Measurements from ENCODE around the gene DACH2.
"Not testable (repeated sequence)": the region's sequence is repeated elsewhere in the genome, so short reads cannot be mapped to it uniquely, and the experiment has no call there.

Gene DACH2

DNA sequence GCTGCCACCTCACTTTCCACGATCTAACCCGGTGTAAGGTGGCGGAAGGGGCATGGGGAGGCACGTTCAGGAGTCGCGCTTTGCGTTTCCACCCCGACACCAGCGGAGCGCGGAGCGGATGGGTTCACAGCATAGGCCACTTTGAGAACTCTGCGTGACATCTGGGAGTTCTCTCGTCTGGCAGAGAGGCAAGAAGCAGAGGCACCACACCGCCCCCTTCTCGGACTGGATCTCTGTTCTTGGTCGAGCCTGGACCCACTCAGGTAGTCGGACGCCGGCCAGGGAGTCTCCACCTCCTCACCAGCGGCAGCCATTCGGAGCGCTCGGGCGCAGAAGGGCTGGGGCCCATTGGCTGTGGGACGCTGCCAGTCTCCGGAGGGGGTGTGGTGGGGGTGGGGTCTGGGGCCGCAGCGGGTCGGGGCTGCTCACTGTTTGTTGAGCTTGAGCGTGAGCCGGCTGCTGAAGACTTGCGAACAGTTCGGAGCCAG lies at the start of gene DACH2:
Gene DACH2 (plus strand): TSS at position 428 of the 488 bp plus-strand sequence.
- DNase-seq (ENCODE audit: low spot score): no peak

DNA sequence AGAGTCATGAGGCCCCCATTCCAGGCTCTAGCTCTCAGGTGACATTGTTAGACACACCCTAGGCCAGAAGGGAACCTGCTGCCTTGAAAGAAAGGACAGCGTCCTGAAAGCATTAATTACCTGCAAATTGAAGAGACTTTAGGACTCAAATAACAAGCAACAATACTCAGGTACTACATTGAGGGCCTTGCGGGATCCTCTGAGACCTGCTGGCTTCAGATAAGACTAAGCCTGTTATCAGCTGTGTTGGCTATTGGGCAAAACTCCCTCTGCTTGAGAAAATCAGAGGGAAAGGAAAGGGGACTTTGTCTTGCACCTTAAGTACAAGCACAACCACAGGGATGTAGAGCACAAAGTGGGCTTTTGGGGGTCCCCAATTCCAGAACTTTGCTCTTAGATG lies 45.9 kb upstream of the DACH2 start:
- no peak for DNase-seq (ENCODE audit: low spot score)

- no peak for DNase-seq (ENCODE audit: low spot score)
These were observed 45.2 kb upstream of the DACH2 start for GRCh38 chrX:86103061-86103460.

GRCh38 chrX:86104526-86104925 lies 43.7 kb upstream of the DACH2 start:
- no peak for DNase-seq (ENCODE audit: low spot score)

DNA sequence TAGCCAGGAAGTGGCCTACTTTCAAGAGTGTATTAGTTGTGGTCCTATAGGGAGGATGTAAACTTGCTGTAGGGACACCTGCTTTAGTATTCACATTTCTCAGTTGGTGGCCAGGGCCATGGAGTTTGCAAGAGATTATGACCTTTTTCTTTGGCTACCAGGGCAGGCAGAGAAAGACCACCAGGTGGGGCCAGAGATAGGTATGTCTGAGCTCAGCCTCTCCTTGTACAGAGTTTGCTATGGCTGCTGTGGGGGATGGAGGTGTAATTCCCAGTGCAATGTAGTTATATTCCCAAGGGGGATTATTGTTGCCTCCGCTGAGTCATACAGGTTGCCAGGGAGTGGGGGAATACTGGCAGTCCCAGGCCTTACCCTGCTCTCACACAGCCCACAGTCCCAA lies 26.3 kb upstream of the DACH2 start:
- no peak for DNase-seq (ENCODE audit: low spot score)

DNA sequence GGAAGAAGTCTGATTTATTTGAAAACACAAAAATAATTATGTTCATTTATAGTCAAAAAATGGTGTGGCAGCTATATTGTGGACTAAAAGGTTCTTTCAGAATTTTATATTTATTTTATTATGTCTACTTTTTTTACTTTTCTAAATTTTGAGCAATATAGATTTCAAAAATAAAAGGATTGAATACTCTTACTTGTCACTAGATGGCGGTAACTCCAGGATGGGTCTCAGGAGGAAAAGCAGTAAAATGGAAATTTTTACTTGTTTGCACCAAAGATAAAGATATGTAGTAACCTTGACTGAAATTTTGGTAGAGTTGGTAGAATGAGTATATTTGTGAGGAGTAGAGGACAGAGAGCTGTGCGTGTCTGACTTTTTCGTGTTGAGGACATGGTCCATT lies 14.5 kb upstream of the DACH2 start:
- DNase-seq (ENCODE audit: low spot score): no peak

DNA sequence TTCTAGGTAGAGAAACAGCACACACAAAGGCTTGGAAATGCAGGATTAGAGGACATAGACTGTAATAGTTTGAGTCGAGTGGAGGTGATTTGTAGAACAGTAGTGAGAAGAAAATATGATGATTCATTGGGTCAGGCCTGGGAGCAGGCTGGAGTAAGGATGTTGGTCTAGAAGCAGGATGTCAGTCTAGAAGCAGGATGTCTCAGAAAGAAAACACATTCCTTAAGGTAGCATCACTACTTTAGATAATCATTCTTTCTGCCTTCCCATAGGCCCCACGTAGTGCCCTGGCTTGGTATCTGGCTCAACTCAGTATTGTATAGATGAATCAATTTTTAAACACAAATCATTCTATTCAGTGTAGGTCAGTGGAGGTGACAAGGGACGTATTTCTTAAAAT lies 11.2 kb upstream of the DACH2 start:
- no peak for DNase-seq (ENCODE audit: low spot score)

GRCh38 chrX:86141786-86142185 lies 6.5 kb upstream of the DACH2 start:
- DNase-seq (ENCODE audit: low spot score): no peak

- DNase-seq (ENCODE audit: low spot score): no peak
These were observed 2.1 kb upstream of the DACH2 start for GRCh38 chrX:86146102-86146501.

DNA sequence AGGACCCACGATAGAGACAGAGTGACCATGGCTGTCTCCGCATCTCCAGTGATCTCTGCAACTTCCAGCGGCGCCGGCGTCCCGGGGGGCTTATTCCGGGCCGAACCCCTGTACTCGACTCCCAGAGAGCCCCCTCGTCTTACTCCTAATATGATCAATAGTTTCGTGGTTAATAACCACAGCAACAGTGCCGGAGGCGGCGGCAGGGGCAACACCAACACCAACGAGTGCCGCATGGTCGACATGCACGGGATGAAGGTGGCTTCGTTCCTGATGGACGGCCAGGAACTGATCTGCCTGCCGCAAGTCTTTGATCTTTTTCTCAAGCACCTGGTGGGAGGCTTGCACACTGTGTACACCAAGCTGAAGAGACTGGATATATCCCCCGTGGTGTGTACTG lies 343 bp downstream of the DACH2 start:
- no peak for DNase-seq (ENCODE audit: low spot score)

GRCh38 chrX:86149119-86149518 lies 868 bp downstream of the DACH2 start:
- no peak for DNase-seq (ENCODE audit: low spot score)

- no peak for DNase-seq (ENCODE audit: low spot score)
These were observed 6.3 kb downstream of the DACH2 start for GRCh38 chrX:86154553-86154952.

DNA sequence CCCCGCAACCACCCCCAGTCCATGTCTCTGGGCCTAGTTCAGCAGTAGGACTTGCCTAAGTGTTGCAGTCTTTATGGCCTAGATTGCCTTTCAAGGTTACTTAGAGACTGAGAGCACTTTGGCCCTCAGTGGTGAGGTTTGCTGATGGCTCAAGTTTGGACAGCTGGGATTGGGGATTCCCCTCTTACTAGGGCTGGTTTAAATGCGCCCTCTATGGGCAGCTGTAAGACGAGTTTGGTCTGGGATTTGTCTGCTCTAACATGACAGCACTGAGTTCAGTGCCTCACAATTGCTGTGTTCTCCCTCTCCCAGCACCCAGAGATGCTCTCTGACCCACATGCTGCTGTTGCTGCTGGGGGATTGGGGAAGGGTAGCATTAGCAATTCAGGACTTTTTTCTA lies 23.1 kb downstream of the DACH2 start:
- no peak for DNase-seq (ENCODE audit: low spot score)

DNA sequence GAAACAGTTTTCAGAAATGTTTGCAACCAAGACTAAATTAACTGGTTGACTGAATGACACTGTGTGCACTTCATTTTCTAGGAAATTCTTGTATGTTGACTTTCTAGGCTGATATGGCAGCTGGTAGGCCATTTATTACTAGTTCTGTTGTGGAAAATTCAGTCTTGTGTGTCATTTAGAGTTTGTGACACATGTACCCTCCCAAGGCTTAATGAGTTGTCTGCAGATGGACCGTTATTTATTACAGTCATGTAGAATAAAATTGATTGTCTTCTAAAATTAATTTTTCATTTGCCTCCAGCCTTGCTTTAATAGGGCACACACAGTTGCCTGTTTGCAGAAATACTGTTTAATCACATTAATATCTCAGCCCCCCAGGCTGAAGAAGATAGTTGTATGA lies 30.7 kb downstream of the DACH2 start:
- DNase-seq (ENCODE audit: low spot score): no peak

- DNase-seq (ENCODE audit: low spot score): not testable (repeated sequence)
These were observed 33.1 kb downstream of the DACH2 start for GRCh38 chrX:86181325-86181724.

DNA sequence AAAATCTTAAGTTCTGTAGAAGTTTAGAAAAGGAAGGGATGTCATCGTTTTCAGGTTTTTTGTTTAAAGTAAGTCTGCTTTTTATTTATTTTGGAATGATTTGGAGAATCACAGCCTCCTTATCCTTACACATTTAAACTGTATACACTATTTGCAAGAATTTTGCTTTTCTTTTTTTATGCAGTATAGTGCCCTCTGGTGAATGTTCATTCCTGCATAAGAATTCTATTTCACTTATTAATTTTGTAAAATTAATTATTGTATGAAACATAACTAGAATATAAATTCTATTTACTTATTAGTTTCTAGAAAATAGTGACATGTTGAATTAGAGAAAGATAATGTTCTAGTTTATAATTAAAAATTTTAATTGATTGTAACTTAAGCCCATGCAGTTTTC lies 44.6 kb downstream of the DACH2 start:
- DNase-seq (ENCODE audit: low spot score): no peak

DNA sequence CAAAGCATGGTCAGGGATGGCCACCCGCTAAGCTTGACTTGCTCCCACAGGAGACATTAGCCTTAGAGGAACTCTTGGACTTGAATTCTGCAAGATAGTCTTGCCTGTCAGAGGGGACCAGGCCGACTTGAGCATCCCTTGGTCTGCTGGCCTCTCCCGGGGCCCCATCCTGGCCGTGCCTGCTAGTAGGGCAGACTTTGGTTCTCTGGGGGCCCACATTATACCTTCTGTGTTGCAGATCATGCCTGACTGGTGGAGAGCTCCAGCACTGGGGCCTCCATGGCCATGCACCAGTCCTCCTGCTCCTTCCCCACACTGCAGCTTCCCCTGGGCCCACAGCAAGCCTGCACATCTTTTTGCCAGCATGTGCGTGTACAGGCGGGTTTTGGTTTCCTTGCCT lies 46.5 kb downstream of the DACH2 start:
- DNase-seq (ENCODE audit: low spot score): no peak

DNA sequence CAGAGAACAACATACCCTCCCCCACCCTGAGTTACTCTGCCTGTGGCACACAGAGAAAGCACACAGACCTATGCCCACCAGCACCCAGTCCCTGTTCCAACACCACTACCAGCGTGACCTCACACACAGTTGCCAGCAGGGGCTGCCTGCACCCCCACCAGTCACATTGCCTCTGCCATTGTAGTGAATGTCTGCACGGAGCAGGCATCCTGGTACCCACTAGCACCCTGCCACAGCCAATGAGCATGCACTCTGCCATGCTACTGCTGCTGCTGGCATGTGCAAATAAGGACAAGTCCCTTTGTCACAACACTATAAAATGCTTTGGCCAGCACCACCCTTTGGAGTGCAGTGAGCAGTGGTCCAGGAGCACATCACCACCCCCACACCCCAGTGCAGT lies 47.1 kb downstream of the DACH2 start:
- DNase-seq (ENCODE audit: low spot score): no peak

DNA sequence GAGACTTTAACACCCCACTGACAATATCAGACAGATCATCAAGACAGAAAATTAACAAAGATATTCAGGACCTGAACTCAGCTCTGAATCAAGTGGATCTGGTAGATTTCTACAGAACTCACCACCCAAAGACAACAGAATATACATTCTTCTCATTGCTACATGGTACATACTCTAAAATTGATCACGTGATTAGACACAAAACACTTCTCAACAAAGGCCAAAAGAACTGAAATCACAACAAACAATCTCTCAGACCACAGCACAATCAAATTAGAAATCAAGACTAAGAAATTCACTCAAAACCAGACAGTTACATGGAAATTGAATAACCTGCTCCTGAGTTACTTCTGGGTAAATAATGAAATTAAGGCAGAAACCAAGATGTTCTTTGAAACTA lies 49.6 kb downstream of the DACH2 start:
- no peak for DNase-seq (ENCODE audit: low spot score)

DNA sequence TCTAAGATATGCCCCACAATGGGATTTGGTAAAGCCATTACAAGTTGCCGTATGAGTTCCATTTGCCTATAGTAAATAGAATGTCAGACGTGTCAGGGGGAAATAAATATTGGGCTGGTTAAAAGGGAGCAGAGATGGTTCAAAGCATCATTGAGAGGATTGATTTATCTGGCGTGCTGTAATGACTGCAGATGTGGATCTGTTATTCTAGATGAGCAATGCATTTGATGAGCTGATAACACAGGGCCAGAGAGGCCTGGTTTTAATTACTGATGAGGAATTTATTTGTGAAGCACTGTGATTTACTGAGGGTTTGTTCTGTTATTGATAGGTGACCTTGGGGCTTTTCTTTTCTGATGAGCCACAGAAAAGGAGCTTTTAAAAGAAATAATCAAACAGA lies 62.5 kb downstream of the DACH2 start:
- DNase-seq (ENCODE audit: low spot score): no peak

DNA sequence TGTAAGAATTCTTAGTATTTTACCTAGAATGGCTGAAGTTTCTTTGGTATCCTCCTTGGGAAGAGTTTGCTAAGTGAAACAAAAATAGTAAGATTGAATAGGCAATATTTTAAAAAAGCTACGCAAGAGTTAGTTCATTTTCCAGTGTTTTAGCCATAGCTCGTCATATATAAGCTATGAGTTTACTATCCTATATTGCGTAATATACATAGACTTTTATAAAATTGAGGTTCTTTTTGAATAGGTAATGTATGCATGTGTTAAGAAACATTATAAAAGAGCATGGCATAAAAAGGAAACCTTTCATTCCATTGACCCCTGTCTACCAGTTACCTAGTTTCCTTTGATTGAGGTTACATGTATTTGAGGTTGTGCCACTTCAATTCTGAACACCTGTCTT lies 67.0 kb downstream of the DACH2 start:
- no peak for DNase-seq (ENCODE audit: low spot score)

- DNase-seq (ENCODE audit: low spot score): no peak
These were observed 89.2 kb downstream of the DACH2 start for GRCh38 chrX:86237482-86237881.

DNA sequence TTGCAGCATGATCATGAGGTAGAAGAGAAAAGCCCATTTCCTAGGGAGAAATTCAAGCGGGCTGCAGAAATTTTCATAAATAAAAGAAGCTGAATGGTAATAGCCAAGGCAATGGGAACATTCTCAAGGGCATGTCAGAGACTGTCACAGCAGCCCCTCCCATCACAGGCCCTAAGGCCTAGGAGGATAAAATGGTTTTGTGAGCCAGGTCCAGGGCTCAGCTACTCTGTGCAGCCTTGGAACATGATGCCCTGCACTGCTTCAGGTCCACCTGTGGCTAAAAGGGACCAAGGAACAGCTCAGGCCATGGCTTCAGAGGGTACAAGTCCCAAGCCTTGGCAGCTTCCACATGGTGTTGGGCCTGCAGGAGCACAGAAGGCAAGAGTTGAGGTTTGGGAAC lies 93.3 kb downstream of the DACH2 start:
- no peak for DNase-seq (ENCODE audit: low spot score)

- no peak for DNase-seq (ENCODE audit: low spot score)
These were observed 115.3 kb downstream of the DACH2 start for GRCh38 chrX:86263526-86263925.

- no peak for DNase-seq (ENCODE audit: low spot score)
These were observed 147.0 kb downstream of the DACH2 start for GRCh38 chrX:86295293-86295692.

Measured in HuH-7 (cell line).